ENCODE results near the gene KRTAP2-3.
"Not testable (repeated sequence)": the region's sequence is repeated elsewhere in the genome, so short reads cannot be mapped to it uniquely, and the experiment has no call there.

The KRTAP2-3 gene, protein sequence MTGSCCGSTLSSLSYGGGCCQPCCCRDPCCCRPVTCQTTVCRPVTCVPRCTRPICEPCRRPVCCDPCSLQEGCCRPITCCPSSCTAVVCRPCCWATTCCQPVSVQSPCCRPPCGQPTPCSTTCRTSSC

DNA sequence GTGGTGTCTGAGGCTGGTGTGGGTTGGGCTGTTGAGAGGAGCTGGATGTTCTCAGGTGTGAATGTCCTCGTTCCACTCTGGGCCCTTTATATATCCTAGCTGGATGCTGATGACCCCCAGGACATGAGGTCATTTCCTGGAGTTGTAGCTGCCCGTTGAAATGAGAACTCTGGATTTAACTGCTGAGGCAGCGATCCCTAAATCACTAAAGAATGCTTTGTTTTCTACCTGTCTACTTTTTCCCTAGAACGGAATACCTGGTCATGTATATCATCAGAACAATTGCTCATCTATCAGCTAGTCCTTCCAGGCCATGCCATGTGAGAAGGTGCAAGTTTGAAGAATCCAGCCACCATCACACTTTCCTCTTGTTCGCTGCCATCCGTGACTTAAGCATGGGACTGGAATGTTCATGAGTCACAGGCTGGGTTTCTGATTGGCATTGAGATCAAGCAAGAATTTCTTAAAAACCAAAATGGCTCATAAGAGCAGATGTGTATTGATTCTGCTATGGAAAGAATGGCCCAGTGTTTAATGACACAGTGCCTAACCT is at the start of gene KRTAP2-3:
Gene KRTAP2-3 (minus strand): TSS at position 63 of the 553 bp plus-strand sequence. CDS start 64 bp downstream, outside the sequence.
- Histone ChIP-seq H3K27me3 (ENCODE audit: control insufficient read depth, insufficient read depth, low read length) (no peaks in the 10 kb centered on the region), H3K9ac (ENCODE audit: low read length) (no peak within 1 kb of the TSS), H3K4me1 (ENCODE audit: control insufficient read depth, low read depth, low read length) (peaks cover 3% of the 10 kb centered on the region), H3K9me3 (ENCODE audit: control insufficient read depth, low read depth, low read length) (no peaks in the 10 kb centered on the region), H3K36me3 (ENCODE audit: control insufficient read depth, low read depth, low read length) (no peaks in the 10 kb centered on the region), H3K27ac (ENCODE audit: low read length) (no peak within 1 kb of the TSS), H3K4me3 (ENCODE audit: low read length) (no peak within 1 kb of the TSS)

DNA sequence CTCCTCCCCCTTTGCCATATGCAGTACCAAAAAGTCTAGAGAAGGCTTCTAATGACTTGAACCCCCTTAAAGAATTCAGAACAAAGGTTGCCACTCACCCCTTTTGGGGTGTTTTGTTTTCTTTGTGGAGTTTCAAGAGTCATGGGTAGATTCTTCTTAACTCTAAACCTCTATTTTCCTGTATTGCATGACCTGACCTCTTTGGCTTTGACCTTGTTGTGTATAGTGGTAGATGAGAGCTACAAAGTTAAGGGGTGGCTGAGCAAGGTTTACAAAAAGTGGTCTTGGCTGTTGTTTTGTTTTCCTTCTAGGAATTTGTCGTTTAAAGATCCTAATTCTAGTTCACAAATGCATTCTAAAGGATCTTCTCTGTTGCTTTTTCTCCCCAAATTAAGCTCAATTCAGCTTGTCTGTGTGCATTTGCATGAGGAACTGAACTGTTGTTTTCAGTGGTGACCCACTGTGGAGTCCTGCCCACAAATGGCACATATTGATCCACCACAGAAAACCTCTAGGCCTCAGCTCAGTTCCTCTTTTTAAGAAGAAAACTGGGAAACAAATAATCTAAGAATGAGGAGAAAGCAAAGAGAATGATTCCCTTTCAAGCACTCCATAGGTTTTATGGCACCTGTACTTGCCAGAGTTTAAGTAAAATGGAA is 48.9 kb upstream of the KRTAP2-3 start:
- peaks cover 24% of the 10 kb centered on the region for H3K4me1 ChIP-seq (ENCODE audit: control insufficient read depth, low read depth, low read length)
- not testable (repeated sequence) for H3K36me3 ChIP-seq (ENCODE audit: control insufficient read depth, low read depth, low read length); H3K27ac ChIP-seq (ENCODE audit: low read length); H3K9ac ChIP-seq (ENCODE audit: low read length); H3K4me3 ChIP-seq (ENCODE audit: low read length); H3K27me3 ChIP-seq (ENCODE audit: control insufficient read depth, insufficient read depth, low read length)
- peaks cover 20% of the 10 kb centered on the region for H3K9me3 ChIP-seq (ENCODE audit: control insufficient read depth, low read depth, low read length)

DNA sequence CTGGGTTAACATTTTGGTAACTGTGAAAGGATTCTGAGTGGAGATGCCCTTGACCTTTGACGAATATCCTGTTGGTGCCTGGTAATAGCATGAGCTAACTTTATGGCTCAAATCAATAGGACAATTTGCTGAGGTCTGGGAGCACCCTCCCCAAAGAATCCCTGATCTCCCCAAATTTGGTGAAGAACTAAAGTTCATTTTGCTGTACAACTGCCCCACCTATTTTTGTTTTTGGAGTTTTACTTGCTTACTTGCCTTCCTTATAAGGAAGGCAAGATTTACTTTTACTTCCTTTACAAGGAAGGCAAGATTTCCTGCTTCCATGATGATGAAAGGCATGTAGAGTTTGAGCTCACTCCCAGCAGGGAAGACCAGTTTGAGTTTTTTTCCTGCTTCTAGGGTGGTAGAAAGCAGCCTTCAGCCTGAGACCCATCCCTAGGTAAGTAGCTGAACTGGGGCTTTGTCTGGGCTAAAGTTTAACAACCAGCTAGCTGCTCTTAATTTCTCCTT is 48.1 kb upstream of the KRTAP2-3 start:
- Histone ChIP-seq H3K4me3 (ENCODE audit: low read length) (no peak overlapping the region), H3K36me3 (ENCODE audit: control insufficient read depth, low read depth, low read length) (no peaks in the 10 kb centered on the region), H3K4me1 (ENCODE audit: control insufficient read depth, low read depth, low read length) (peaks cover 24% of the 10 kb centered on the region), H3K9me3 (ENCODE audit: control insufficient read depth, low read depth, low read length) (peaks cover 18% of the 10 kb centered on the region), H3K27me3 (ENCODE audit: control insufficient read depth, insufficient read depth, low read length) (no peaks in the 10 kb centered on the region), H3K27ac (ENCODE audit: low read length) (no peak overlapping the region), H3K9ac (ENCODE audit: low read length) (no peak overlapping the region)

DNA sequence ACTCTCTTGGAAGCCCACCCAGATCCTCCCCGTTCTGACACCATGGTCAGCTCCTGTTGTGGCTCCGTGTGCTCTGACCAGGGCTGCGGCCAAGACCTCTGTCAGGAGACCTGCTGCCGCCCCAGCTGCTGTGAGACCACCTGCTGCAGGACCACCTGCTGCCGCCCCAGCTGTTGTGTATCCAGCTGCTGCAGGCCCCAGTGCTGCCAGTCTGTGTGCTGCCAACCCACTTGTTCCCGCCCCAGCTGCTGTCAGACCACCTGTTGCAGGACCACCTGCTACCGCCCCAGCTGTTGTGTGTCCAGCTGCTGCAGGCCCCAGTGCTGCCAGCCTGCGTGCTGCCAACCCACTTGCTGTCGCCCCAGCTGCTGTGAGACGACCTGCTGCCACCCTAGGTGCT is 45.4 kb upstream of the KRTAP2-3 start, which contains the start of gene KRTAP4-9:
Gene KRTAP4-9 (plus strand): TSS at position 43 of the 400 bp plus-strand sequence. CDS start 0 bp downstream, at position 43.
- peaks cover 24% of the 10 kb centered on the region for H3K4me1 ChIP-seq (ENCODE audit: control insufficient read depth, low read depth, low read length)
- H3K36me3 ChIP-seq (ENCODE audit: control insufficient read depth, low read depth, low read length); H3K27ac ChIP-seq (ENCODE audit: low read length); H3K27me3 ChIP-seq (ENCODE audit: control insufficient read depth, insufficient read depth, low read length); H3K9ac ChIP-seq (ENCODE audit: low read length); H3K4me3 ChIP-seq (ENCODE audit: low read length); H3K9me3 ChIP-seq (ENCODE audit: control insufficient read depth, low read depth, low read length): not testable (repeated sequence)

DNA sequence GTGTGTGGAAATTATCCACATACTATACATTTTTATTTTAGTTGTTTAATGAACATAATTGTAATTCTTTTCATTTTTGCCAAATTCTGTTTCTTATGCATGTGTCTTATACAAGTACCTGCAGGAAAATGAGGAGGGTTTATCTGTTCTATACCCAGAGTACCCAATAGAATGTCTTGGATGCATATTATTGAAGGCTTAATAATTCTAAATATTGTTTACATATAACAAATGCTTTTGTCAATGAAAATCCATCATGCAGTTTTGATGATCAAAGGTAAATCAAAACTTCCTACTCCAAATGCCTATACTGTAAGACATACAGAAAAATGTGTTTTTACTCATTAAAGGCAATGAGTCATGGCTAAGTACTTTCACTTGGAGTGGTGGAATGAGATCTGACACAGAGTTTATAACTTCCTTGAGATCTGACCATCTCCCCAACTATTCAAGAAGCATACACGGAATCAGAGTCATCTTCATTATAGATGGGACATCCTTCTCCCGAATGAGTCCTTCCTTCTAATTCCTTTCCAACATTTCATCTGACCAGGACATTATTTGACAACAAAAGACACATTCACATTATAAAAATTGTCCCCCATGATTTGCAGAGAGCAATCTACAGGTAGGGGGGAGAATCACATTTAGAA is 44.6 kb upstream of the KRTAP2-3 start:
- H3K36me3 ChIP-seq (ENCODE audit: control insufficient read depth, low read depth, low read length); H3K4me3 ChIP-seq (ENCODE audit: low read length); H3K27ac ChIP-seq (ENCODE audit: low read length); H3K9ac ChIP-seq (ENCODE audit: low read length); H3K9me3 ChIP-seq (ENCODE audit: control insufficient read depth, low read depth, low read length); H3K27me3 ChIP-seq (ENCODE audit: control insufficient read depth, insufficient read depth, low read length): not testable (repeated sequence)
- H3K4me1 ChIP-seq (ENCODE audit: control insufficient read depth, low read depth, low read length): peaks cover 24% of the 10 kb centered on the region

DNA sequence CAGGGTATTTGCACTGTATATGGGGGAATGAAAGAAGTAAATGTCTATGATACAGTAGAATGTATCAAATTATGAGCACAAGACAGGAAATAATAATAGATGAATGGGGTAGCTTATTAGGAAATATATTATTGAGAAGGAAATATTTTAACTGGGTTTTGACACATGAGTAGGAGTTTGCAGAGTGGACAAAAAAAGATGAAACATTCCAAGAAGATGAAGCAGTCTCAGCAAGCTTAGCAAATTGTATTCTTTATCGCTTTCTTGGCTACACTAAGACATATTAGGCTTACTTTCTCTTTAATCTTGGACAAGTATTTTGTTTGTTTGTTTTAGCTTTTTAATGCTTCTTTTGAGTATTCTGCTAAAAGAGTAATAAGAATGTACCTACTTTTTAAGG is 44.0 kb upstream of the KRTAP2-3 start:
- H3K36me3 ChIP-seq (ENCODE audit: control insufficient read depth, low read depth, low read length): no peaks in the 10 kb centered on the region
- H3K27me3 ChIP-seq (ENCODE audit: control insufficient read depth, insufficient read depth, low read length): no peaks in the 10 kb centered on the region
- no peak overlapping the region for H3K4me3 ChIP-seq (ENCODE audit: low read length)
- H3K9me3 ChIP-seq (ENCODE audit: control insufficient read depth, low read depth, low read length): no peaks in the 10 kb centered on the region
- peaks cover 24% of the 10 kb centered on the region for H3K4me1 ChIP-seq (ENCODE audit: control insufficient read depth, low read depth, low read length)
- H3K9ac ChIP-seq (ENCODE audit: low read length): no peak overlapping the region
- no peak overlapping the region for H3K27ac ChIP-seq (ENCODE audit: low read length)

DNA sequence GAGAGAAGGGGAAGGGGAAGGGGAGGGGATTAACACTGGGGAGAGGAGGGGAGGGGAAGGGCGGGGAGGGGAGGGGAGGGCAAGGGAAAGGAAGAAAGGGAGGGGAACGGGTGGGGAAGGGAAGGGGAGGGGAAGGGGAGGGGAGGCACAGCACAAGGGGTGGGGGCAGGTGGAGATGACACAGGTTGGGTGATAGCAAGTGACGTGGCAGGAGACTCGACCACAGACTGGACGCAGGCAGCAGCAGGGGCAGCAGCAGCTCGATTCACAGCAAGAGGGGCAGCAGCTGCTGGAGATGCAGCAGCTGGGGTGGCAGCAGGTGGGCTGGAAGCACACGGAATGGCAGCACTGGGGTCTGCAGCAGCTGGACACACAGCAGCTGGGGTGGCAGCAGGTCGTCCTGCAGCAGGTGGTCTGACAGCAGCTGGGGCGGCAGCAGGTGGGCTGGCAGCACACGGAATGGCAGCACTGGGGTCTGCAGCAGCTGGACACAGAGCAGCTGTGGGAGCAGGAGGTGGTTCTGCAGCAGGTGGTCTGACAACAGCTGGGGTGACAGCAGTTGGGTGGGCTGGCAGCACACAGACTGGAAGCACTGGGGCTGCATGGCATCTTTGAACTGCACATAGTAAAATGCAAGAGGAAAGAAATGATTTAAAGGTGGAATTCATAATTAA is 41.8 kb upstream of the KRTAP2-3 start, which contains the start of gene KRTAP4-16:
Gene KRTAP4-16 (minus strand): TSS at position 624 of the 674 bp plus-strand sequence. CDS start 0 bp downstream, at position 624.
- no peaks in the 10 kb centered on the region for H3K9me3 ChIP-seq (ENCODE audit: control insufficient read depth, low read depth, low read length)
- H3K27me3 ChIP-seq (ENCODE audit: control insufficient read depth, insufficient read depth, low read length): no peaks in the 10 kb centered on the region
- H3K36me3 ChIP-seq (ENCODE audit: control insufficient read depth, low read depth, low read length): no peaks in the 10 kb centered on the region
- H3K4me1 ChIP-seq (ENCODE audit: control insufficient read depth, low read depth, low read length): peaks cover 8% of the 10 kb centered on the region
- no peak within 1 kb of the TSS for H3K4me3 ChIP-seq (ENCODE audit: low read length)
- no peak within 1 kb of the TSS for H3K9ac ChIP-seq (ENCODE audit: low read length)
- H3K27ac ChIP-seq (ENCODE audit: low read length): no peak within 1 kb of the TSS

DNA sequence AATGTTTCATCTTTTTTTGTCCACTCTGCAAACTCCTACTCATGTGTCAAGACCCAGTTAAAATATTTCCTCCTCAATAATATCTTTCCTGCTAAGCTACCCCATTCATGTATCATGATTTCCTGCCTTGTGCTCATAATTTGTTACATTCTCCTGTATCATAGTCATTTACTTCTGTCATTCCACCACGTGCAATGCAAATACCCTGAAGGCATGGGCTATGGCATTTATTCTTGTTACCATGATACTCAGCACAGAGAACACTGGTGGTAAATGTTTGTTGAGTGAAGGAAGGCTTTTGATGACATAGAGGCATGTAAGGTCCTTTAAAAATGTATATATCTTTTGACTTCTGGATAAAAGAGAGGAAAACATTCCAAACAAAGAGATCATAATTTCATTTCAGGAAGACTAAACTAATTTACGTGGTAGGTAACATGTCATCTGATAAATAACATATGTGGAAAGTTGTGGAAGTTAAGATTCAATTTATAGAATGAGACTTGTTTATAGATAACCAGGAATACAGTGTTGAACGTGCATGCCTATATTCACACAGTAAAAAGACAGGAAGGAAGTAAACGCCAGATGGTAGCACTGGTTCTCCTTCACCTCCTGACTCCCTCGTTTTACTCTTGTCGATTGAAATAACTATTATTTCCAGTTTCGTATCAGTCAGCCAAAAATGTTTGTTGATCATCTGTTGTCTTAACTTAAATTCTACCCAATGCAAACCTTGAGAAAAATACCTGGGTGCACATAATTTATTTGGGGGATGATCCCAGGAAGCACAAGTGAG is 40.0 kb upstream of the KRTAP2-3 start:
- H3K4me3 ChIP-seq (ENCODE audit: low read length); H3K9ac ChIP-seq (ENCODE audit: low read length); H3K9me3 ChIP-seq (ENCODE audit: control insufficient read depth, low read depth, low read length); H3K4me1 ChIP-seq (ENCODE audit: control insufficient read depth, low read depth, low read length); H3K27me3 ChIP-seq (ENCODE audit: control insufficient read depth, insufficient read depth, low read length); H3K36me3 ChIP-seq (ENCODE audit: control insufficient read depth, low read depth, low read length); H3K27ac ChIP-seq (ENCODE audit: low read length): not testable (repeated sequence)

DNA sequence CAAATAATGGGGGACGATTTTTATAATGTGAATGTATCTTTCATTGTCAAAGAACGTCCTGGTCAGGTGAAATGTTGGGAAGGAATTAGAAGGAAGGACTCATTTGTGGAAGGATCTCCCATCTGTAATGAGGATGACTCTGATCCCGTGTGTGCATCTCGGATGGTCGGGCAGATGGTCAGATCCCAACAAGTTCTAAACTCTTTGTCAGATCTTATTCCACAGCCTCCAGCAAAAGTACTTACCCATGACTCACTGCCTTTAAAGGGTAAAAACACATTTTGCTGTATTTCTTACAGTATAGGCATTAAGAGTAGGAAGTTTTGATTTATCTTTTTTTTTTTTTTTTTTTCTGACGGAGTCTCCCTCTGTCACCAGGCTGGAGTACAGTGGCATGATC is 38.6 kb upstream of the KRTAP2-3 start:
- no peak overlapping the region for H3K4me3 ChIP-seq (ENCODE audit: low read length)
- no peak overlapping the region for H3K27ac ChIP-seq (ENCODE audit: low read length)
- no peaks in the 10 kb centered on the region for H3K27me3 ChIP-seq (ENCODE audit: control insufficient read depth, insufficient read depth, low read length)
- peaks cover 3% of the 10 kb centered on the region for H3K9me3 ChIP-seq (ENCODE audit: control insufficient read depth, low read depth, low read length)
- H3K9ac ChIP-seq (ENCODE audit: low read length): no peak overlapping the region
- H3K36me3 ChIP-seq (ENCODE audit: control insufficient read depth, low read depth, low read length): no peaks in the 10 kb centered on the region
- no peaks in the 10 kb centered on the region for H3K4me1 ChIP-seq (ENCODE audit: control insufficient read depth, low read depth, low read length)

DNA sequence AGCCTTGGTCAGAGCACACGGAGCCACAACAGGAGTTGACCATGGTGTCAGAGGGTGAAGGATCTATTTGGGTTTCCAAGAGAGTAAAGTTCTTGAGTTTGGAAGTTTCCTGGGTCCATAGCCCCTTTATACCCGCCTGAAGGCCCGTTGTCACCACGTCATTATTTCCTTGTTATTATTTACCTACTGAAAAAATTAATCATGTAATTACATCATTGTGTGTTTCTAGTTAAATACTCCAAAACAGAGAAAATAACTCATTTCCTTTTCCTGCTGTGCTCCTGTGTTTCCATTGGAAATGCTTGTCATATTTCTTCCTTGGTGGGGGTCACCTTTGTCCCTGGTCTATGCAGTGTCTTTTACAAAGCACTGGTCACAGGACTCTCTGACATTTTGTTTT is 38.1 kb upstream of the KRTAP2-3 start, which contains the start of gene KRTAP4-8:
Gene KRTAP4-8 (minus strand): TSS at position 101 of the 400 bp plus-strand sequence. CDS start 58 bp downstream, at position 43.
- Histone ChIP-seq H3K36me3 (ENCODE audit: control insufficient read depth, low read depth, low read length) (no peaks in the 10 kb centered on the region), H3K4me1 (ENCODE audit: control insufficient read depth, low read depth, low read length) (no peaks in the 10 kb centered on the region), H3K9me3 (ENCODE audit: control insufficient read depth, low read depth, low read length) (peaks cover 3% of the 10 kb centered on the region), H3K4me3 (ENCODE audit: low read length) (no peak within 1 kb of the TSS), H3K9ac (ENCODE audit: low read length) (no peak within 1 kb of the TSS), H3K27ac (ENCODE audit: low read length) (no peak within 1 kb of the TSS), H3K27me3 (ENCODE audit: control insufficient read depth, insufficient read depth, low read length) (no peaks in the 10 kb centered on the region)
